ENCODE measurements around the gene UBN2.

UBN2 gene

DNA sequence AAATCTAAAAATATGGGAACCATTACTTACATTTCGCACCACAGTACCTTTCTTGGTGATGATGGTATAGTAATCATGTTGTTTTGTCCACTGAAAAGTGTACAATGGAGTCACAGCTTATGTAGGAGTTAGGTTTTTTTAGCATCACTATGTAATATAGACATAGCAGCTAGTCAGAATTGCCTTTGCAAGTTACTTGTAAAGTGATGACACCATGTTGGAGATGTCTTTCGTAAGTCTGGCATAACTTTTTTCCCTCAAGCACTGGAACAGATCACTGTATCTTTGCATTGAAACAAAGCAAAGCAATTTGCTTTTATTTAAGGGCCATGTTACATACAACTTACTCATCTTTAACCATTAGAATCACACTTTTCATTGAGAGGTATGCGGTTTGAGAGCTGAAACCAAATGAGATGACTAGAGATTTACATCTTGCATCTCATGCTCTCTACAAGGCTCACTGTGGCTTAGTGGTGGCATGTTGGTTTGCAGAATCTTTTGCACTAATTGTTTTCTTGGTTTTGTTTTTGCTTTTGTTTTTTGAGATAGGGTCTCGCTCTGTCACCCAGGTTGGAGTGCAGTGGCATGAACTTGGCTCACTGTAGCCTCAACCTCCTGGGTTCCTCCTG lies 18.3 kb downstream of the UBN2 start:
- Mint-ChIP-seq H3K27ac (no peak overlapping the region), H3K36me3 (peaks cover 20% of the 10 kb centered on the region), H3K27me3 (no peaks in the 10 kb centered on the region), H3K4me3 (no peak overlapping the region), H3K9me3 (no peaks in the 10 kb centered on the region), H3K4me1 (no peaks in the 10 kb centered on the region)
- CTCF ChIA-PET: no interaction called here
- no peak for DNase-seq

GRCh38 chr7:139252451-139252850 lies 21.4 kb downstream of the UBN2 start:
- Mint-ChIP-seq H3K4me1 (no peaks in the 10 kb centered on the region), H3K27ac (no peak overlapping the region), H3K27me3 (no peaks in the 10 kb centered on the region), H3K36me3 (peaks cover 11% of the 10 kb centered on the region), H3K9me3 (no peaks in the 10 kb centered on the region), H3K4me3 (no peak overlapping the region)
- CTCF ChIA-PET: interaction anchor here (0.6 kb wide), 1 partner anchor 596 kb away, joined by 3 read pairs; no protein-coding TSS in a partner anchor
- no peak for DNase-seq

DNA sequence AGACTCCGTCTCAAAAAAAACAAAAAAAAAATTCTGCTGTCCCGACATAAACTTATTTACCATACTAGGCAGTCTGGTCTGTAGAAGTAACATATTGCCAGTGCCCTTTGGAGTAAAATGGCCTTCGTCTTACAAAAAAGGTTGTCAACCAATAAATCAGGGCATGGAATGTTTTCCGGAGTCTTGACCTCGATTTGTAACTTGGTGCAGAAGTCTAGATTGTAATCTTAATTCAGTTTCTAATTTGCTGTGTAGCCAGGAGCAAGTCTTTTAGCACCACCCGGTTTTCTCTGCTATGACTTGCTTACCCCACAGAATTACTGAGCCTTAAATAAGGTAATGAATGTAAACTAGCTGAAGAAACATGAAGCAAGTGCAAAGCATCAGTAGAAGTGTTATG lies 23.2 kb downstream of the UBN2 start:
- H3K36me3 Mint-ChIP-seq: peaks cover 13% of the 10 kb centered on the region

GRCh38 chr7:139254728-139255127 lies 23.7 kb downstream of the UBN2 start:
- Mint-ChIP-seq H3K27me3 (no peaks in the 10 kb centered on the region), H3K36me3 (peaks cover 13% of the 10 kb centered on the region), H3K4me3 (no peak overlapping the region), H3K27ac (no peak overlapping the region), H3K4me1 (no peaks in the 10 kb centered on the region), H3K9me3 (no peaks in the 10 kb centered on the region)
- DNase-seq: no peak
- CTCF ChIA-PET: no interaction called here

More for the DNA sequence above, 23.2 kb downstream of the UBN2 start:
- Mint-ChIP-seq H3K9me3 (no peaks in the 10 kb centered on the region), H3K27ac (no peak overlapping the region), H3K4me3 (no peak overlapping the region), H3K27me3 (no peaks in the 10 kb centered on the region), H3K4me1 (no peaks in the 10 kb centered on the region)
- DNase-seq: no peak
- CTCF ChIA-PET: no interaction called here

DNA sequence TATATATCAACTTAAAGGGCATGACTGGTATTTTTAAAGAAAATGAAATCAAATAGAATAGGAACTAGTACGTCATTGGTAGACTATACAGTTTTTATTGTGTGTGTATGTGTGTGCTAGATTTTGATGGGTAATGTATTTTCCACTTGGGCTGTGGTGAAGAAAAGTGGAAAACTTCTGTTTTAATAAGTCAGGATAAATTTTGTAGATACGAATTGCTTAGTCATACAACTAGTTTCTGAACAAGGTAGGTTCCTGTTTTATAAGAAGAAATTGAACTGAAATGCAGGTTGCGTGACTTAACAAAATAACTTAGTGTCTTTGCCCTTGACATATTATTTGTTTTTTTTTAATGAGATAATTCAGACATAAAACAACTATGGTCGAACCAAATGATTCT lies 24.3 kb downstream of the UBN2 start:
- no peak for DNase-seq
- Mint-ChIP-seq H3K4me3 (no peak overlapping the region), H3K36me3 (peaks cover 13% of the 10 kb centered on the region), H3K27me3 (no peaks in the 10 kb centered on the region), H3K4me1 (no peaks in the 10 kb centered on the region), H3K9me3 (no peaks in the 10 kb centered on the region), H3K27ac (no peak overlapping the region)
- CTCF ChIA-PET: no interaction called here

GRCh38 chr7:139259142-139259541 lies 28.1 kb downstream of the UBN2 start:
- DNase-seq: no peak
- no peaks in the 10 kb centered on the region for H3K9me3 Mint-ChIP-seq
- CTCF ChIA-PET: no interaction called here
- H3K36me3 Mint-ChIP-seq: peaks cover 18% of the 10 kb centered on the region
- no peaks in the 10 kb centered on the region for H3K4me1 Mint-ChIP-seq
- no peak overlapping the region for H3K4me3 Mint-ChIP-seq
- H3K27ac Mint-ChIP-seq: no peak overlapping the region
- no peaks in the 10 kb centered on the region for H3K27me3 Mint-ChIP-seq

- Mint-ChIP-seq H3K4me3 (no peak overlapping the region), H3K9me3 (no peaks in the 10 kb centered on the region), H3K27me3 (no peaks in the 10 kb centered on the region), H3K36me3 (peaks cover 25% of the 10 kb centered on the region), H3K4me1 (no peaks in the 10 kb centered on the region), H3K27ac (no peak overlapping the region)
- DNase-seq: no peak
- CTCF ChIA-PET: no interaction called here
Measured at GRCh38 chr7:139264220-139264619, 33.2 kb downstream of the UBN2 start.

- Mint-ChIP-seq H3K27ac (no peak overlapping the region), H3K4me3 (no peak overlapping the region), H3K4me1 (no peaks in the 10 kb centered on the region), H3K9me3 (no peaks in the 10 kb centered on the region), H3K36me3 (peaks cover 28% of the 10 kb centered on the region), H3K27me3 (no peaks in the 10 kb centered on the region)
- no peak for DNase-seq
- CTCF ChIA-PET: no interaction called here
Measured at GRCh38 chr7:139265673-139266072, 34.6 kb downstream of the UBN2 start.

GRCh38 chr7:139271718-139272628 lies 40.9 kb downstream of the UBN2 start:
- Mint-ChIP-seq H3K9me3 (no peaks in the 10 kb centered on the region), H3K4me1 (no peaks in the 10 kb centered on the region), H3K36me3 (peaks cover 25% of the 10 kb centered on the region), H3K4me3 (no peak overlapping the region), H3K27me3 (no peaks in the 10 kb centered on the region), H3K27ac (no peak overlapping the region)
- CTCF ChIA-PET: no interaction called here
- DNase-seq: no peak

DNA sequence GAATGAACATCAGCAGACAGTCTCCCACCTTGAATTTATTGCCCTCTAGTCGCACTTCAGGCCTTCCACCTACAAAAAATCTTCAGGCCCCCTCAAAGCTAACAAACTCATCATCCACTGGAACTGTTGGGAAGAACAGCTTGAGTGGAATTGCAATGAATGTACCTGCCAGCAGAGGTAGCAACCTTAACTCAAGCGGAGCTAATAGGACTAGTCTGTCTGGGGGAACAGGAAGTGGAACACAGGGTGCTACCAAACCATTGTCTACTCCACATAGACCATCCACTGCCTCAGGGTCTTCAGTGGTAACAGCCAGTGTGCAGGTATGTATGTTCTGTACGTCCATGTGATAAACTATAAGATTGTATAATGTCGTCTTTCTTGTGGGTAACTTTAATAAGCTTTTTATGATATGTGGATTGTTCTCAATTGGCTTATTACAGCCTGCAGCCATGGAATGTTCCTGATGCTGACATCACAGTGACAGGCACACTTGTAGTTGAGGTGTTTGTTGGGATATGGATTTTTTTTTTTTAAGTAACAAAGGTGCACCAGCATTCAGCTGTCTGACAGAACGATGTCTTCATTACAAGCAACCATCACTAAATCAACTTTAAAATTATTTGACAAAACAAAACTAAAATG lies 53.3 kb downstream of the UBN2 start:
- DNase-seq: no peak
- Mint-ChIP-seq H3K27me3 (no peaks in the 10 kb centered on the region), H3K36me3 (peaks cover 23% of the 10 kb centered on the region), H3K4me3 (no peak overlapping the region), H3K9me3 (no peaks in the 10 kb centered on the region), H3K27ac (no peak overlapping the region), H3K4me1 (no peaks in the 10 kb centered on the region)
- CTCF ChIA-PET: interaction anchor here (1.5 kb wide), 1 partner anchor 14 kb away, joined by 3 read pairs; no protein-coding TSS in a partner anchor

GRCh38 chr7:139286144-139286543 lies 55.1 kb downstream of the UBN2 start:
- no peak for DNase-seq
- Mint-ChIP-seq H3K36me3 (peaks cover 23% of the 10 kb centered on the region), H3K9me3 (no peaks in the 10 kb centered on the region), H3K4me1 (no peaks in the 10 kb centered on the region), H3K27ac (no peak overlapping the region), H3K4me3 (no peak overlapping the region), H3K27me3 (no peaks in the 10 kb centered on the region)
- CTCF ChIA-PET: no interaction called here

DNA sequence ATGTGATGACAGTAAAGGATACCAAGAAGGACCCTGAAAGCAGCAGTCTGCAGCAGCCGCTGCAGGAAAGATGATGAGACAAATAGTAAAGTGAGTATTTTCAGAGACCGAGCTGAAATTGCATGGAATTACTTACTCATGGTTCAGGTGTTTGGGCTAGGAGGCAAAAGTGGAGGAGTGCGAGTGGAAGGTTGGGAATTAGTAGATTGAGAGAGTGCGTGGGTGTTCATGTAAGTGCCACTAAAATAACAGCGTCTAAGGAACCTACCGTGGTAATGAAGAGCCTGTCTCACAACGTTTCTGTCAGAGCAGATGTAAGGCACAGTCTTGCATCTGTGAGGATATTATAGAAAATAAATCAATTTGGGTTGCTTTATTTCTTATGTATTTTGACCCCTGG lies 61.8 kb downstream of the UBN2 start:
- Mint-ChIP-seq H3K4me3 (no peak overlapping the region), H3K9me3 (no peaks in the 10 kb centered on the region), H3K4me1 (no peaks in the 10 kb centered on the region), H3K36me3 (peaks cover 6% of the 10 kb centered on the region), H3K27me3 (no peaks in the 10 kb centered on the region), H3K27ac (no peak overlapping the region)
- DNase-seq: no peak
- CTCF ChIA-PET: no interaction called here

- Mint-ChIP-seq H3K4me1 (no peaks in the 10 kb centered on the region), H3K36me3 (no peaks in the 10 kb centered on the region), H3K4me3 (no peak overlapping the region), H3K27ac (no peak overlapping the region), H3K9me3 (no peaks in the 10 kb centered on the region), H3K27me3 (no peaks in the 10 kb centered on the region)
- CTCF ChIA-PET: no interaction called here
- DNase-seq: no peak
Measured at GRCh38 chr7:139293534-139293933, 62.5 kb downstream of the UBN2 start.

GRCh38 chr7:139294241-139294640 lies 63.2 kb downstream of the UBN2 start:
- Mint-ChIP-seq H3K36me3 (no peaks in the 10 kb centered on the region), H3K4me3 (no peak overlapping the region), H3K27me3 (no peaks in the 10 kb centered on the region), H3K9me3 (no peaks in the 10 kb centered on the region), H3K4me1 (no peaks in the 10 kb centered on the region), H3K27ac (no peak overlapping the region)
- CTCF ChIA-PET: no interaction called here
- DNase-seq: no peak

Data from activated naive CD4-positive, alpha-beta T cell treated with anti-CD3 and anti-CD28 coated beads, Interleukin-2, amount 10 ng/mL, durations not matched to agents 7 days and 5 days (primary cell).